Natural killer cell (primary cell): ENCODE results near the gene FBXO28. TPM values are rescaled to one million over a fixed set of nuclear protein-coding genes. Genes with fewer than 3 reads are reported as not detected.

ENCODE experiments used
- ATAC-seq, 3 donors: fragments of 150-1000 bp in 2 of 3; fragments of 200-7000 bp in 1 of 3; cut with Tn5 transposase; 1 replicate in 1 of 3; 2 replicates in 2 of 3; pipeline ENCODE4 v1.10.0; 2021; ENCODE audit warnings: mild to moderate bottlenecking in 2 of 3, moderate library complexity in 2 of 3
- DNase-seq, 2 donors: peaks; one replicate each; pipeline versions ENCODE4 v3.0.0 to v3.0.0-alpha.2; 2013 to 2021; ENCODE audit warnings: mixed read lengths in 1 of 2
- H3K27ac ChIP-seq: one replicate; pipeline ENCODE4 v1.5.1; 2013; ENCODE audit warnings: mild to moderate bottlenecking, low read length
- H3K27me3 ChIP-seq: one replicate; pipeline ENCODE4 v1.6.1; 2013; ENCODE audit warnings: low read length; ENCODE audit not compliant: control insufficient read depth, insufficient read depth
- H3K36me3 ChIP-seq: one replicate; pipeline ENCODE4 v1.6.1; 2013; ENCODE audit warnings: low read length; ENCODE audit not compliant: control insufficient read depth, insufficient read depth
- H3K4me1 ChIP-seq: one replicate; pipeline ENCODE4 v1.6.1; 2013; ENCODE audit warnings: low read length; ENCODE audit not compliant: control insufficient read depth, insufficient read depth
- H3K4me3 ChIP-seq: one replicate; pipeline ENCODE4 v1.5.1; 2013; ENCODE audit warnings: low read length
- H3K9me3 ChIP-seq: one replicate; pipeline ENCODE4 v1.6.1; 2013; ENCODE audit warnings: low read length; ENCODE audit not compliant: control insufficient read depth, insufficient read depth
- H3K27ac Mint-ChIP-seq, 2 donors: one replicate each; pipeline ENCODE4 v1.8.0; 2022; ENCODE audit warnings: mild to moderate bottlenecking in 2 of 2, mixed read lengths in 2 of 2, moderate library complexity in 1 of 2
- H3K27me3 Mint-ChIP-seq, 2 donors: one replicate each; pipeline ENCODE4 v1.8.0; 2022; ENCODE audit warnings: low read depth in 2 of 2, mixed read lengths in 2 of 2
- H3K36me3 Mint-ChIP-seq: one replicate; pipeline ENCODE4 v1.8.0; 2022; ENCODE audit warnings: mixed read lengths
- H3K4me1 Mint-ChIP-seq, 2 donors: one replicate each; pipeline ENCODE4 v1.8.0; 2022; ENCODE audit warnings: mixed read lengths in 2 of 2
- H3K4me3 Mint-ChIP-seq: one replicate; pipeline ENCODE4 v1.8.0; 2022; ENCODE audit warnings: mild to moderate bottlenecking, moderate library complexity, mixed read lengths
- H3K9me3 Mint-ChIP-seq, 2 donors: one replicate each; pipeline ENCODE4 v1.8.0; 2022; ENCODE audit warnings: mixed read lengths in 2 of 2
- WGBS: methylation state at CpG from one replicate; pipeline ENCODE4 v1.1.7; 2013; ENCODE audit warnings: missing lambda C conversion rate; ENCODE audit not compliant: insufficient coverage; 5-methylcytosine and 5-hydroxymethylcytosine counted together
- intact Hi-C: fragments of 100-400 bp; cut with micrococcal nuclease; formaldehyde crosslinking; loops from one replicate; pipeline ENCODE4 v1.14.2; 2022
- total RNA-seq, 4 donors: library from RNA; stranded (reverse); fragments of 120-200 nt in 1 of 4; gene quantifications; one replicate each; pipeline versions ENCODE4 v1.2.3 to v1.2.4, GENCODE V29; 2013 to 2022
- TF ChIP-seq, protein P1 (sequence below): fragments of 200-600 bp; IDR thresholded peaks from one replicate; pipeline ENCODE4 v1.8.0; 2022; ENCODE audit warnings: antibody characterized with exemption

Gene FBXO28
- total RNA-seq, 3 donors from 2014 or later (not counting 1 experiment from before 2014, with no cell fraction given) = 26.2 to 28.4 (median 28.1) TPM

DNA sequence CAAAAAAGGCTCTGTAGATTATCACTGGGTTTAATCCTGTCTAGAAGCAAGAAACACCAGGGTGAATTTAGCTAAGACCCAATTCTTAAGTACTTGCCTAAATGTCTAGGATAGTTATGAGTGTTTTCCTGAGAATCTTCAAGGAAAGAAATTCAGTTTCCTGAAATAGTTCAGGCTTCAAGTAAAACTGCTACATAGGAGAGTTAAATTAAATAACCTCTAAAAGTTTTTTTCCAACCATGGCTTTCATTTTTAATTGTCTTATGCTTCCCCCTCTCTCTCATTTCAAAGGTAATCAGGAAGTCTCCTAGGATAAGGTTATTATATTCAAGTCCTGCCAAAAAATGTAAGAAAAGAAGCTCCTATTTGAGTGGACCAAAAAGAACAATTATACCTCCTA is 46.7 kb upstream of the FBXO28 start:
- Mint-ChIP-seq H3K27ac (no peak overlapping the region), H3K4me1 (no peaks in the 10 kb centered on the region), H3K4me3 (no peak overlapping the region), H3K36me3 (no peaks in the 10 kb centered on the region), H3K9me3 (no peaks in the 10 kb centered on the region), H3K27me3 (peaks cover 9 to 55% of the 10 kb centered on the region in 2 donors)
- H3K9me3 ChIP-seq = no peaks in the 10 kb centered on the region
- TF ChIP-seq, protein P1, sequence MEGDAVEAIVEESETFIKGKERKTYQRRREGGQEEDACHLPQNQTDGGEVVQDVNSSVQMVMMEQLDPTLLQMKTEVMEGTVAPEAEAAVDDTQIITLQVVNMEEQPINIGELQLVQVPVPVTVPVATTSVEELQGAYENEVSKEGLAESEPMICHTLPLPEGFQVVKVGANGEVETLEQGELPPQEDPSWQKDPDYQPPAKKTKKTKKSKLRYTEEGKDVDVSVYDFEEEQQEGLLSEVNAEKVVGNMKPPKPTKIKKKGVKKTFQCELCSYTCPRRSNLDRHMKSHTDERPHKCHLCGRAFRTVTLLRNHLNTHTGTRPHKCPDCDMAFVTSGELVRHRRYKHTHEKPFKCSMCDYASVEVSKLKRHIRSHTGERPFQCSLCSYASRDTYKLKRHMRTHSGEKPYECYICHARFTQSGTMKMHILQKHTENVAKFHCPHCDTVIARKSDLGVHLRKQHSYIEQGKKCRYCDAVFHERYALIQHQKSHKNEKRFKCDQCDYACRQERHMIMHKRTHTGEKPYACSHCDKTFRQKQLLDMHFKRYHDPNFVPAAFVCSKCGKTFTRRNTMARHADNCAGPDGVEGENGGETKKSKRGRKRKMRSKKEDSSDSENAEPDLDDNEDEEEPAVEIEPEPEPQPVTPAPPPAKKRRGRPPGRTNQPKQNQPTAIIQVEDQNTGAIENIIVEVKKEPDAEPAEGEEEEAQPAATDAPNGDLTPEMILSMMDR = no peak
- DNase-seq (no peak), ATAC-seq (no peak)
- H3K4me3 ChIP-seq = no peak overlapping the region
- intact Hi-C loops = no loop called here
- H3K36me3 ChIP-seq = no peaks in the 10 kb centered on the region
- H3K27ac ChIP-seq = no peak overlapping the region
- no peaks in the 10 kb centered on the region for H3K4me1 ChIP-seq
- no peaks in the 10 kb centered on the region for H3K27me3 ChIP-seq

GRCh38 chr1:224067621-224068457 is 46.1 kb upstream of the FBXO28 start:
- no peak overlapping the region for H3K27ac ChIP-seq
- peak in 1 of 3 donors; percentile 70 for ATAC-seq
- peaks cover 11 to 58% of the 10 kb centered on the region in 2 donors for H3K27me3 Mint-ChIP-seq
- H3K27me3 ChIP-seq = no peaks in the 10 kb centered on the region
- H3K36me3 ChIP-seq = no peaks in the 10 kb centered on the region
- TF ChIP-seq, protein P1 = no peak
- no peak overlapping the region for H3K4me3 Mint-ChIP-seq
- intact Hi-C loops = no loop called here
- H3K4me1 Mint-ChIP-seq = no peaks in the 10 kb centered on the region
- DNase-seq = no peak
- no peaks in the 10 kb centered on the region for H3K36me3 Mint-ChIP-seq
- H3K27ac Mint-ChIP-seq = no peak overlapping the region
- no peaks in the 10 kb centered on the region for H3K9me3 Mint-ChIP-seq
- 90% methylated on average over 2 of the region's 3 CpGs for WGBS
- no peak overlapping the region for H3K4me3 ChIP-seq
- no peaks in the 10 kb centered on the region for H3K4me1 ChIP-seq
- H3K9me3 ChIP-seq = no peaks in the 10 kb centered on the region

DNA sequence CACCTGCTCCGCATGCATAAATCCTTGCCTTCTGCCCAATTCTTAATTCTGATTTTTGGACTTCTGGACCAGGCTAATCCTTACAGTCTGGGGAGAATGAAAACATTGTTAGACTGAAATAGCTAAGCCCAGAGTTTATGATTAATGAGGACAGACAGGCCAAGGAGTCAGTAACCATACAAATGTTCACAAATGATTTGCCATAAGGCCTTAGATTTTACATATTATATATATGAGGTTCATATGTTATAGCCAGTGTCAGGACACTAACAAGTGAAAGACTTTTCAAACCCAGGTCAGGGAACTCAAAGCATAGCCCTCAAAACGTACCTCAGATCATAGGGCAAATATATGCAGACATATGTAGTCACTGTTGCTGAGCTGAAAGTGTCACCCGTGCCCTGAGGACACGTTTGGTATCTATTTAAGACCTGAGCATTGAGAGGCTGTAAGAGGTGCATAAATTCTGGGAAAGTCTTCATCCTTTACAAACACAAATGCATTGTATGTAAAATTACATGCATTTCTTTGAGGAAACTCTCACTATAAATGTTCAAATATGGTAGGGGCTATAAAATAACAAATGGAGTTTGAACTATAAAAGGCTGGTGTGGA is 45.3 kb upstream of the FBXO28 start:
- H3K4me3 Mint-ChIP-seq = no peak overlapping the region
- H3K4me3 ChIP-seq = no peak overlapping the region
- H3K27me3 Mint-ChIP-seq = peaks cover 12 to 55% of the 10 kb centered on the region in 2 donors
- WGBS = 76% methylated on average over 4 of the region's 4 CpGs
- no peaks in the 10 kb centered on the region for H3K36me3 ChIP-seq
- intact Hi-C loops = no loop called here
- no peaks in the 10 kb centered on the region for H3K36me3 Mint-ChIP-seq
- DNase-seq = no peak
- no peaks in the 10 kb centered on the region for H3K27me3 ChIP-seq
- no peak overlapping the region for H3K27ac Mint-ChIP-seq
- H3K27ac ChIP-seq = no peak overlapping the region
- H3K9me3 Mint-ChIP-seq = no peaks in the 10 kb centered on the region
- TF ChIP-seq, protein P1 = no peak
- H3K4me1 ChIP-seq = no peaks in the 10 kb centered on the region
- no peaks in the 10 kb centered on the region for H3K9me3 ChIP-seq
- H3K4me1 Mint-ChIP-seq = no peaks in the 10 kb centered on the region
- no peak for ATAC-seq
